LNCAP (cell line): ENCODE data around the gene SCN3A.

Experiments
- CTCF ChIP-seq: fragments of 450-650 bp; IDR thresholded peaks from 2 replicates; pipeline ENCODE4 v1.5.1; 2017; ENCODE audit warnings: mild to moderate bottlenecking

SCN3A gene

GRCh38 chr2:165203689-165204559 lies at the start of gene SCN3A:
TSS of gene SCN3A (minus strand) at chr2:165204050. CDS start at chr2:165176394, 27,656 bp downstream.
- peak; percentile 65 for TF ChIP-seq CTCF

DNA sequence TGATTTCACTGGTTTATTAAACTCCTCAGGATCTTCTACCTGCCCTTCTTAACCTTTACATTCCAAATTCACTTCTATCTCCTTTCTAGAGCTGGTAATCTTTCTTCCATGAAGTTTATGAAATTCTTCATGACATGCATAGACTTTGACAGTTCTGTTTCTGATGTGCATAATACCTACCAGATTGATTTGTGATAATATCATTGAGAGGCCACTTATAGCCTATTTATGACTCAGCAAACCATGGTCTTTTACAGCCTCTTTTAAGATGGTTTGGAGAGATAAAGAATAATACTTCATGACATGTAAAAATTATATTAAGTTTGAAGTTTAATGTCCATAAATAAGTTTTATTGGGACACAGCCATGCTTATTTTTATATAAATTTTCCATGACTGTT lies 49.3 kb upstream of the SCN3A start:
- no peak for TF ChIP-seq CTCF

DNA sequence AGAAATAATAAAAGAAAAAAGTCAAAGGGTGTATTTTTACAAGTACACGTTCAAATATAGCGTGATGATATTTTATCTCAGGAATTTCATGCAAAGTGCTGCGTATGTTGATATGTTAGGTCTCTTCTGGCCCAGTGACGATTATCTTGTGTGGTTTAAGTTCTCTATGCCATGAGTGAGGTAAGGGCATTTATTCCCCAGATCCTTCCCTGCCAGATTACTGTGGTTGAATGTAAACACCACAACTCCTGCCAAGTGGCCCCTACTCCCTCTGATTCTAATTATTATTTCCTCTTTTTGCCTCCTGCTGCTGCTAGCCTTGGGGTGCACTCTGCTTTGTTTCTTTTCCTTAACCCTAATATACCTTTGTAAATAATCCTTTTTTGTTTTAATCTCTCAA lies 47.5 kb upstream of the SCN3A start:
- TF ChIP-seq CTCF: no peak

GRCh38 chr2:165248238-165248637 lies 44.4 kb upstream of the SCN3A start:
- TF ChIP-seq CTCF: no peak

DNA sequence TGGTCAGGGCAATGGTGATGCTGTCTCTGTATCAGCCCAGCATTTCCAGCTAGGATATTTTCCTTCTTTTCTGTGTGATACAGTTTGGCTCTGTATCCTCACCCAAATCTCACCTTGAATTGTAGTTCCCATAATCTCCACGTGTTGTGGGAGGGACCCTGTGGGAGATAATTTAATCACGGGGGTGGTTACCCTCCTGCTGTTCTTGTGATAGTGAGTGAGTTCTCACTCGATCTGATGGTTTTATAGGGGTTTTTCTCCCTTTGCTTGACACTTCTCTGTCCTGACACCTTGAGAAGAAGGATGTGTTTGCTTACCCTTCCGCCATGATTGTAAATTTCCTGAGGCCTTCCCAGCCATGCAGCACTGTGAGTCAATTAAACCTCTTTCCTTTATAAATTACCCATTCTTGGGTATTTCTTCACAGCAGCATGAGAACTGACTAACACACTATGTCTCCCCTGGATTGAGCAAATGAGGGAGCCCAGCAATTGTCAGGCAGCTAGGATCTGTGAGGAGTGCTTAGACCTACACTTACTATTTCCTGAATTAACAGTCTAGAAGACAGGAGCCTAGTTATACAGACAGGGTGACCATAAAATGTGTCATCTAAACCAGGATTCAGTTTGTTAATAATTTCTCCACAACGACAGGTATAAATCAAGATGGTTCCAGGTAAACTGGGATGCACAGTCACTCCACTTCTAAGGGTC lies 41.4 kb upstream of the SCN3A start:
- TF ChIP-seq CTCF: no peak

DNA sequence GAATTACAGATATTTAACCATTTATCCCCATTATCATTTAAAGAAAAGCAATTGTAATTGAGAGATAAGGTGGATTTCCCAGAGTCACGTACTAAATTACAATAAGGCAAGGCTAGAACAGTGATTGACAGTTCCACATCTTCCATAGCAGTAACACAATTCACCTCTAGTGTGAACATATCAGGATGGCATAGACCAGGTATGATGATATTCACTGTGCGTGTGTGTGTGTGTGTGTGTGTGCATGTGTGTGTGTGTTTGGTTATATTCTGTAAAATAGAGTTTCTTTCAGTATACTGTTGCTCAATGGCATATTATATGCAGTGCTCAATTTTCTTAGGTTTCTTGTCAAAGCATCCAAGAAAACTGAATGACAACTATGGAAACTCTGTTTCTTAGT lies 37.1 kb upstream of the SCN3A start:
- no peak for TF ChIP-seq CTCF

GRCh38 chr2:165239856-165240515 lies 36.1 kb upstream of the SCN3A start:
- TF ChIP-seq CTCF: no peak
